Duodenal mucosa (tissue), 2 donors: ENCODE results near the gene NRBF2.
"Not testable (repeated sequence)": the region's sequence is repeated elsewhere in the genome, so short reads cannot be mapped to it uniquely, and the experiment has no call there.

Experiments used
- H3K27ac ChIP-seq: one replicate; pipeline ENCODE4 v1.7.0; 2013; ENCODE audit warnings: low read depth, low read length
- H3K27me3 ChIP-seq, 2 donors: one replicate each; pipeline ENCODE4 v1.7.0; 2013; ENCODE audit warnings: low read length in 2 of 2, control low read depth in 1 of 2; ENCODE audit not compliant: insufficient read depth in 2 of 2, control insufficient read depth in 1 of 2
- H3K36me3 ChIP-seq, 2 donors: one replicate each; pipeline ENCODE4 v1.7.0; 2013; ENCODE audit warnings: low read length in 2 of 2, control low read depth in 1 of 2; ENCODE audit not compliant: insufficient read depth in 2 of 2, control insufficient read depth in 1 of 2
- H3K4me1 ChIP-seq, 2 donors: one replicate each; pipeline ENCODE4 v1.7.0; 2013; ENCODE audit warnings: low read length in 2 of 2, control low read depth in 1 of 2; ENCODE audit not compliant: insufficient read depth in 2 of 2, control insufficient read depth in 1 of 2
- H3K4me3 ChIP-seq, 2 donors: one replicate each; pipeline ENCODE4 v1.7.0; 2013; ENCODE audit warnings: low read length in 2 of 2, low read depth in 1 of 2
- H3K9ac ChIP-seq, 2 donors: one replicate each; pipeline ENCODE4 v1.7.0; 2013; ENCODE audit warnings: low read length in 2 of 2, low read depth in 1 of 2
- H3K9me3 ChIP-seq, 2 donors: one replicate each; pipeline ENCODE4 v1.7.0; 2013; ENCODE audit warnings: low read length in 2 of 2, control low read depth in 1 of 2; ENCODE audit not compliant: control insufficient read depth in 1 of 2

The NRBF2 gene

GRCh38 chr10:63103178-63103577 is 29.9 kb upstream of the NRBF2 start:
- not testable (repeated sequence) for H3K27ac ChIP-seq, H3K9me3 ChIP-seq, H3K36me3 ChIP-seq, H3K9ac ChIP-seq, H3K4me1 ChIP-seq, H3K27me3 ChIP-seq, H3K4me3 ChIP-seq

GRCh38 chr10:63103971-63104409 is 29.1 kb upstream of the NRBF2 start:
- Histone ChIP-seq H3K4me1 (no peaks in the 10 kb centered on the region), H3K9ac (no peak overlapping the region), H3K36me3 (no peaks in the 10 kb centered on the region), H3K4me3 (no peak overlapping the region), H3K27ac (no peak overlapping the region), H3K9me3 (no peaks in the 10 kb centered on the region), H3K27me3 (no peaks in the 10 kb centered on the region)

- Histone ChIP-seq H3K4me1 (no peaks in the 10 kb centered on the region), H3K27ac (peak overlapping the region; percentile 3), H3K9ac (no peak overlapping the region), H3K36me3 (no peaks in the 10 kb centered on the region), H3K9me3 (no peaks in the 10 kb centered on the region), H3K27me3 (no peaks in the 10 kb centered on the region), H3K4me3 (no peak overlapping the region)
Observed at GRCh38 chr10:63105225-63106110, 27.7 kb upstream of the NRBF2 start.

GRCh38 chr10:63106111-63106755 is 26.9 kb upstream of the NRBF2 start:
- H3K4me3 ChIP-seq = no peak overlapping the region
- no peak overlapping the region for H3K9ac ChIP-seq
- H3K9me3 ChIP-seq = no peaks in the 10 kb centered on the region
- H3K36me3 ChIP-seq = no peaks in the 10 kb centered on the region
- no peaks in the 10 kb centered on the region for H3K4me1 ChIP-seq
- no peaks in the 10 kb centered on the region for H3K27me3 ChIP-seq
- H3K27ac ChIP-seq = no peak overlapping the region

- no peak overlapping the region for H3K4me3 ChIP-seq
- no peak overlapping the region for H3K27ac ChIP-seq
Observed at GRCh38 chr10:63107943-63108437, 25.1 kb upstream of the NRBF2 start.

GRCh38 chr10:63110940-63111339 is 22.2 kb upstream of the NRBF2 start:
- Histone ChIP-seq H3K9me3 (no peaks in the 10 kb centered on the region), H3K4me1 (no peaks in the 10 kb centered on the region), H3K36me3 (no peaks in the 10 kb centered on the region), H3K9ac (no peak overlapping the region), H3K27me3 (no peaks in the 10 kb centered on the region), H3K27ac (no peak overlapping the region), H3K4me3 (no peak overlapping the region)

More at GRCh38 chr10:63107943-63108437, 25.1 kb upstream of the NRBF2 start:
- Histone ChIP-seq H3K36me3 (no peaks in the 10 kb centered on the region), H3K4me1 (no peaks in the 10 kb centered on the region), H3K27me3 (no peaks in the 10 kb centered on the region), H3K9ac (no peak overlapping the region), H3K9me3 (no peaks in the 10 kb centered on the region)

- H3K9me3 ChIP-seq = no peaks in the 10 kb centered on the region
- no peak overlapping the region for H3K4me3 ChIP-seq
- no peaks in the 10 kb centered on the region for H3K4me1 ChIP-seq
- H3K27me3 ChIP-seq = no peaks in the 10 kb centered on the region
- no peak overlapping the region for H3K9ac ChIP-seq
- H3K27ac ChIP-seq = no peak overlapping the region
- no peaks in the 10 kb centered on the region for H3K36me3 ChIP-seq
Observed at GRCh38 chr10:63114031-63114814, 18.9 kb upstream of the NRBF2 start.

- Histone ChIP-seq H3K9ac (no peak overlapping the region), H3K27ac (peak overlapping the region; percentile 8), H3K36me3 (no peaks in the 10 kb centered on the region), H3K4me1 (no peaks in the 10 kb centered on the region), H3K4me3 (no peak overlapping the region), H3K27me3 (no peaks in the 10 kb centered on the region), H3K9me3 (no peaks in the 10 kb centered on the region)
Observed at GRCh38 chr10:63115732-63116383, 17.3 kb upstream of the NRBF2 start.

GRCh38 chr10:63116452-63117072 is 16.6 kb upstream of the NRBF2 start:
- no peaks in the 10 kb centered on the region for H3K36me3 ChIP-seq
- no peaks in the 10 kb centered on the region for H3K4me1 ChIP-seq
- no peak overlapping the region for H3K9ac ChIP-seq
- no peaks in the 10 kb centered on the region for H3K9me3 ChIP-seq
- H3K27me3 ChIP-seq = no peaks in the 10 kb centered on the region
- H3K4me3 ChIP-seq = no peak overlapping the region
- H3K27ac ChIP-seq = no peak overlapping the region
